T-cell (primary cell): ENCODE results near the gene PLAC1. TPM values are rescaled to one million over a fixed set of nuclear protein-coding genes. Genes with fewer than 3 reads are reported as not detected.

Source experiments
- ATAC-seq, 4 experiments: fragments of 200-7000 bp in 3 of 4; fragments of 150-1000 bp in 1 of 4; cut with Tn5 transposase; replicated peaks in 1 of 4; 1 replicate in 3 of 4; 2 replicates in 1 of 4; pipeline ENCODE4 v1.10.0; 2021; ENCODE audit warnings: moderate library complexity in 3 of 4, mild to moderate bottlenecking in 2 of 4, moderate number of reproducible peaks in 1 of 4
- CTCF ChIA-PET, 2 donors: fragments of 300-600 bp; sonication (Branson Sonifier 250); formaldehyde crosslinking; loops; one replicate each; lab custom pipeline; 2022; ENCODE audit warnings: antibody characterized with exemption in 2 of 2; lab: Charles Lee
- POLR2A ChIA-PET, 2 donors: fragments of 300-600 bp; sonication (Branson Sonifier 250); formaldehyde crosslinking; loops; one replicate each; lab custom pipeline; 2022; ENCODE audit warnings: antibody characterized with exemption in 2 of 2; lab: Charles Lee
- DNase-seq, 35 experiments: peaks; one replicate each; pipeline versions ENCODE4 v3.0.0 to v3.0.0-alpha.2; 2013 to 2023
- H3K27ac ChIP-seq: one replicate; pipeline ENCODE4 v1.5.1; 2013; ENCODE audit warnings: low read length
- H3K27me3 ChIP-seq, 2 experiments: replicated peaks in 1 of 2; 1 replicate in 1 of 2; 2 replicates in 1 of 2; pipeline versions ENCODE4 v1.6.1 to v1.7.0; 2013; ENCODE audit warnings: low read length in 1 of 2, mixed read lengths in 1 of 2; ENCODE audit not compliant: control insufficient read depth in 2 of 2, insufficient read depth in 2 of 2; ENCODE audit errors: extremely low read depth in 1 of 2
- H3K36me3 ChIP-seq, 2 donors: 1 replicate in 1 of 2; 2 replicates in 1 of 2; pipeline versions ENCODE4 v1.6.1 to v1.7.0; 2013; ENCODE audit warnings: low read length in 1 of 2; ENCODE audit not compliant: control insufficient read depth in 2 of 2, insufficient read depth in 1 of 2; ENCODE audit errors: extremely low read depth in 1 of 2
- H3K4me1 ChIP-seq, 2 experiments: 1 replicate in 1 of 2; 2 replicates in 1 of 2; pipeline versions ENCODE4 v1.6.1 to v1.7.0; 2013; ENCODE audit warnings: low read length in 2 of 2, mixed read lengths in 1 of 2; ENCODE audit not compliant: insufficient read depth in 2 of 2, control insufficient read depth in 1 of 2; ENCODE audit errors: extremely low read depth in 1 of 2
- H3K4me3 ChIP-seq, 2 donors: 1 replicate in 1 of 2; 2 replicates in 1 of 2; pipeline versions ENCODE4 v1.5.1 to v1.7.0; 2013; ENCODE audit warnings: mild to moderate bottlenecking in 2 of 2, low read length in 1 of 2, moderate library complexity in 1 of 2; ENCODE audit not compliant: control insufficient read depth in 1 of 2; ENCODE audit errors: extremely low read depth in 1 of 2
- H3K9me3 ChIP-seq: 2 replicates; pipeline ENCODE4 v1.7.0; 2013
- H3K27ac Mint-ChIP-seq, 2 donors: one replicate each; pipeline ENCODE4 v1.8.0; 2020 to 2021; ENCODE audit warnings: mild to moderate bottlenecking in 2 of 2, mixed read lengths in 2 of 2
- H3K27me3 Mint-ChIP-seq, 2 donors: one replicate each; pipeline ENCODE4 v1.8.0; 2021 to 2022; ENCODE audit warnings: mixed read lengths in 2 of 2
- H3K36me3 Mint-ChIP-seq: one replicate; pipeline ENCODE4 v1.8.0; 2021; ENCODE audit warnings: mixed read lengths
- H3K4me1 Mint-ChIP-seq, 3 donors: one replicate each; pipeline ENCODE4 v1.8.0; 2020 to 2022; ENCODE audit warnings: mixed read lengths in 3 of 3, mild to moderate bottlenecking in 1 of 3
- H3K4me3 Mint-ChIP-seq, 3 donors: one replicate each; pipeline ENCODE4 v1.8.0; 2020 to 2022; ENCODE audit warnings: mild to moderate bottlenecking in 3 of 3, mixed read lengths in 3 of 3, moderate library complexity in 3 of 3
- H3K9me3 Mint-ChIP-seq, 3 donors: one replicate each; pipeline ENCODE4 v1.8.0; 2020 to 2022; ENCODE audit warnings: mixed read lengths in 3 of 3
- WGBS: methylation state at CpG from one replicate; pipeline ENCODE4 v1.1.5; 2013; ENCODE audit warnings: missing lambda C conversion rate; ENCODE audit not compliant: insufficient coverage; 5-methylcytosine and 5-hydroxymethylcytosine counted together
- total RNA-seq, 35 experiments: library from RNA in 6 of 35; stranded (reverse) in 6 of 35; fragments of 120-200 nt in 1 of 35; gene quantifications; one replicate each; pipeline versions ENCODE4 v1.2.1 to v1.2.4 and lab custom pipeline; 2013 to 2026

The PLAC1 gene
- total RNA-seq, 5 donors from 2014 or later (not counting 1 experiment from before 2014, with no cell fraction given) = not detected

GRCh38 chrX:134660627-134661026, 2.4 kb upstream of the PLAC1 start:
- H3K27me3 ChIP-seq = peaks cover 0 to 3% of the 10 kb centered on the region in 2 experiments
- CTCF ChIA-PET = no interaction called here
- Mint-ChIP-seq H3K27ac (no peak overlapping the region), H3K4me1 (no peaks in the 10 kb centered on the region), H3K9me3 (no peaks in the 10 kb centered on the region), H3K36me3 (no peaks in the 10 kb centered on the region), H3K27me3 (peaks cover 0 to 45% of the 10 kb centered on the region in 2 donors), H3K4me3 (no peak overlapping the region)
- WGBS = no CpG with 5 or more reads among the region's 1 CpG
- H3K4me1 ChIP-seq = no peaks in the 10 kb centered on the region
- no peak overlapping the region for H3K27ac ChIP-seq
- H3K9me3 ChIP-seq = no peaks in the 10 kb centered on the region
- DNase-seq = no peak
- no peak for ATAC-seq
- no peak overlapping the region for H3K4me3 ChIP-seq
- POLR2A ChIA-PET = no interaction called here
- H3K36me3 ChIP-seq = no peaks in the 10 kb centered on the region

GRCh38 chrX:134659761-134660160, 1.5 kb upstream of the PLAC1 start:
- Histone ChIP-seq H3K36me3 (no peaks in the 10 kb centered on the region), H3K4me1 (no peaks in the 10 kb centered on the region), H3K27me3 (peaks cover 0 to 3% of the 10 kb centered on the region in 2 experiments), H3K4me3 (no peak overlapping the region), H3K27ac (no peak overlapping the region), H3K9me3 (no peaks in the 10 kb centered on the region)
- no peak for DNase-seq
- Mint-ChIP-seq H3K27ac (no peak overlapping the region), H3K9me3 (no peaks in the 10 kb centered on the region), H3K4me1 (no peaks in the 10 kb centered on the region), H3K36me3 (no peaks in the 10 kb centered on the region), H3K27me3 (peaks cover 0 to 37% of the 10 kb centered on the region in 2 donors), H3K4me3 (no peak overlapping the region)
- ChIA-PET CTCF (no interaction called here), POLR2A (no interaction called here)
- no CpG with 5 or more reads among the region's 1 CpG for WGBS
- no peak for ATAC-seq

GRCh38 chrX:134658760-134659023, 421 bp upstream of the PLAC1 start:
- Mint-ChIP-seq H3K4me3 (no peak overlapping the region), H3K4me1 (peaks cover 0 to 2% (median 0%) of the 10 kb centered on the region in 3 donors), H3K9me3 (no peaks in the 10 kb centered on the region), H3K36me3 (no peaks in the 10 kb centered on the region), H3K27ac (no peak overlapping the region), H3K27me3 (peaks cover 0 to 37% of the 10 kb centered on the region in 2 donors)
- no peak for DNase-seq
- no peak for ATAC-seq
- Histone ChIP-seq H3K27ac (no peak overlapping the region), H3K4me1 (no peaks in the 10 kb centered on the region), H3K36me3 (no peaks in the 10 kb centered on the region), H3K27me3 (peaks cover 0 to 3% of the 10 kb centered on the region in 2 experiments), H3K4me3 (no peak overlapping the region), H3K9me3 (no peaks in the 10 kb centered on the region)
- CTCF ChIA-PET = interaction anchor here in 1 of 2 donors (0.6 kb wide), 1 partner anchor 80 kb away, joined by 8 read pairs; no protein-coding TSS in a partner anchor
- WGBS = 80% methylated on average over 1 of the region's 1 CpG
- POLR2A ChIA-PET = no interaction called here

- Mint-ChIP-seq H3K27me3 (peaks cover 0 to 19% of the 10 kb centered on the region in 2 donors), H3K9me3 (no peaks in the 10 kb centered on the region), H3K36me3 (no peaks in the 10 kb centered on the region), H3K4me3 (no peak overlapping the region), H3K4me1 (peaks cover 0 to 2% (median 0%) of the 10 kb centered on the region in 3 donors), H3K27ac (no peak overlapping the region)
- Histone ChIP-seq H3K4me1 (no peaks in the 10 kb centered on the region), H3K27ac (no peak overlapping the region), H3K27me3 (no peaks in the 10 kb centered on the region), H3K4me3 (no peak overlapping the region), H3K9me3 (no peaks in the 10 kb centered on the region), H3K36me3 (no peaks in the 10 kb centered on the region)
- POLR2A ChIA-PET = no interaction called here
- no peak for ATAC-seq
- WGBS = no CpG with 5 or more reads among the region's 3 CpGs
- DNase-seq = no peak
- CTCF ChIA-PET = no interaction called here
These were observed 3.8 kb downstream of the PLAC1 start for GRCh38 chrX:134654398-134655012.

GRCh38 chrX:134653835-134654234, 4.4 kb downstream of the PLAC1 start:
- ATAC-seq (no peak), DNase-seq (no peak)
- Mint-ChIP-seq H3K27ac (no peak overlapping the region), H3K36me3 (no peaks in the 10 kb centered on the region), H3K27me3 (peaks cover 0 to 23% of the 10 kb centered on the region in 2 donors), H3K4me3 (no peak overlapping the region), H3K9me3 (no peaks in the 10 kb centered on the region), H3K4me1 (peaks cover 0 to 2% (median 0%) of the 10 kb centered on the region in 3 donors)
- 60% methylated on average over 1 of the region's 1 CpG for WGBS
- no peak overlapping the region for H3K4me3 ChIP-seq
- no peaks in the 10 kb centered on the region for H3K36me3 ChIP-seq
- ChIA-PET CTCF (no interaction called here), POLR2A (no interaction called here)
- H3K4me1 ChIP-seq = no peaks in the 10 kb centered on the region
- H3K9me3 ChIP-seq = no peaks in the 10 kb centered on the region
- H3K27me3 ChIP-seq = no peaks in the 10 kb centered on the region
- no peak overlapping the region for H3K27ac ChIP-seq

GRCh38 chrX:134650701-134651100, 7.6 kb downstream of the PLAC1 start:
- WGBS = no CpG with 5 or more reads among the region's 6 CpGs

More at GRCh38 chrX:134650701-134651100, 7.6 kb downstream of the PLAC1 start:
- Mint-ChIP-seq H3K27ac (no peak overlapping the region), H3K4me1 (peaks cover 0 to 2% (median 0%) of the 10 kb centered on the region in 3 donors), H3K36me3 (no peaks in the 10 kb centered on the region), H3K4me3 (no peak overlapping the region), H3K9me3 (no peaks in the 10 kb centered on the region), H3K27me3 (peaks cover 8 to 14% of the 10 kb centered on the region in 2 donors)
- DNase-seq (no peak), ATAC-seq (no peak)
- H3K4me3 ChIP-seq = no peak overlapping the region
- H3K9me3 ChIP-seq = no peaks in the 10 kb centered on the region
- no peak overlapping the region for H3K27ac ChIP-seq
- ChIA-PET POLR2A (no interaction called here), CTCF (no interaction called here)
- no peaks in the 10 kb centered on the region for H3K4me1 ChIP-seq
- H3K36me3 ChIP-seq = no peaks in the 10 kb centered on the region
- H3K27me3 ChIP-seq = no peaks in the 10 kb centered on the region
